GM18909 (cell line): ENCODE data around the gene RCC1.
"Not testable (repeated sequence)": the region's sequence is repeated elsewhere in the genome, so short reads cannot be mapped to it uniquely, and the experiment has no call there.

Experiments used
- ATAC-seq: cut with Tn5 transposase; IDR thresholded peaks from one replicate; pipeline ENCODE4 v1.9.1; 2021; ENCODE audit warnings: mild to moderate bottlenecking; ENCODE audit not compliant: unreplicated experiment, poor library complexity

The RCC1 gene, protein sequence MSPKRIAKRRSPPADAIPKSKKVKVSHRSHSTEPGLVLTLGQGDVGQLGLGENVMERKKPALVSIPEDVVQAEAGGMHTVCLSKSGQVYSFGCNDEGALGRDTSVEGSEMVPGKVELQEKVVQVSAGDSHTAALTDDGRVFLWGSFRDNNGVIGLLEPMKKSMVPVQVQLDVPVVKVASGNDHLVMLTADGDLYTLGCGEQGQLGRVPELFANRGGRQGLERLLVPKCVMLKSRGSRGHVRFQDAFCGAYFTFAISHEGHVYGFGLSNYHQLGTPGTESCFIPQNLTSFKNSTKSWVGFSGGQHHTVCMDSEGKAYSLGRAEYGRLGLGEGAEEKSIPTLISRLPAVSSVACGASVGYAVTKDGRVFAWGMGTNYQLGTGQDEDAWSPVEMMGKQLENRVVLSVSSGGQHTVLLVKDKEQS

GRCh38 chr1:28505406-28506187, at the start of gene RCC1:
RCC1 (plus strand) TSS chr1:28506043; CDS start chr1:28529867, 23,824 bp downstream.
- ATAC-seq = peak; percentile 76

DNA sequence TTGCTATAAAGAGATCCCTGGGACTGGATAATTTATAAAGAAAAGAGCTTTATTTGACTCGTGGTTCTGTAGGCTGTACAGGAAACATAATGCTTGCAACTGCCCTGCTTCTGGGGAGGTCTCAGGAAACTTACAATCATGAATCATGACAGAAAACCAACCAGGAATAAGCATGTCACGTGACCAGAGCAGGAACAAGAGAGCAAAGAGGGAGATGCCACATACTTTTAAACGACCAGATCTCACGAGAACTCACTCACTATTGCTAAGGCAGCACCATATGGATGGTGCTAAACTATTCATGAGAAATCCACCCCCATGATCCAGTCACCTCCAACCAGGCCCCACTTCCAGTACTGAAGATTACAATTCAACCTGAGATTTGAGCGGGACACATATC, 49.8 kb upstream of the RCC1 start:
- no peak for ATAC-seq

DNA sequence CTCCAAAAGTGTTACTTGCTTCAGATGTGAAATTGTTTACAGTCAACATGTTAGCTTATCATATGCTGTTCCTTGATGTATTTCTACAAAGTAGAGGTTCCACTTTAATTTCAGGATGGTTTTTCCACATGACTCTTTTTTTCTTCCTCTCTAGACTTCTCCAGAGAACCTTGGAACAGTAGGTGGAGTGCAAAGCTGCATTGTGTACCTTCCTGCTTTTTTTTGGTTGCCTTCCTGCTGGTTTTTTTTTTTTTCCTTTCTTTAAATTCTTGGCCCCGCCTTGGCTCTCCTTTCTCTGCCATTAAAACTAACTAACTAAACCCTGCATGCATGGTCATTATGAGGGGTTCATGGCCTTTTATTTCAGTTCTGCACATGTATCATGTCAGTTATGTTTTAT, 48.2 kb upstream of the RCC1 start:
- no peak for ATAC-seq

DNA sequence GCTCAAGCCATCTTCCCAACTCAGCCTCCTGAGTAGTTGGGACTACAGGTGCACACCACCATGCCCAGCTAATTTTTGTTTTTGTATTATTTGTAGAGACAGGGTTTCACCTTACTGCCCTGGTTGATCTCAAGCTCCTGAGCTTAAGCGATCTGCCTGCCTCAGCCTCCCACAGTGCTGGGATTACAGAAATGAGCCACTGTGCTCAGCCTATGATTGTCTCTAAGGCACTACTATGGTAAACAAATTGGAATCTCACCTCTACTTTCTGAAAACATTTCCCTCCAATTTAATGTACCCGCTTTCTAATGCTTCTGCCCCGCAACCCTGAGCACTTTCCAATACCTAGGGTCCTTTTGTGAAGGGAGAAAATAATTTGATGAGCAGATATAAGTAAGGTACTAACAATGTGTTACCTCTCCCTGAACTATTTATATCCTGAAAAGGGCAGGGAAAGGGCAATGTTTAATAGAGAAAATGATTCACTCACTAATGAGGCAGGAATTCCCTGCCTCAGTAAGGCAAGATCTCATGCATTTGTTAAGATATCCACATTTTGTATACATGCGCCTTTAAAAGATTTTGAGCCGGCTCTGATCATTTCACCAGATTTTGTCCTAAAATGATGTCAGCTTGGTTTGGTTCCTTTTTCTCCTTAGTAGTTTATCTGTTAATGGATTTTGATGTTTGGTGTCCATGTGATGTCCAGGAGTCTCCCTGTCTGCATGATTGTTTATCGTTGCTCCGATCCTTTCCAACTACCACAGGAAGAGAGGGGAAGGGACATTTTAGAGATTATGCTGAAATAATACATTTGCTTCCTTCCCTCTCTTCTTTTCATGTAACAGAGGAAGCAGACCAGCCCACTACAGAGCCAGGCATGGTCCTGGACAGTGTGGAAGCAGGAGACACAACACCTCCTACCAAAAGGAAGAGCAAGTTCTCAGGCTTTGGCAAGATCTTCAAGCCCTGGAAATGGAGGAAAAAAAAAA, 47.3 kb upstream of the RCC1 start:
- ATAC-seq = no peak

- no peak for ATAC-seq
Observed at GRCh38 chr1:28466226-28466778, 39.5 kb upstream of the RCC1 start.

DNA sequence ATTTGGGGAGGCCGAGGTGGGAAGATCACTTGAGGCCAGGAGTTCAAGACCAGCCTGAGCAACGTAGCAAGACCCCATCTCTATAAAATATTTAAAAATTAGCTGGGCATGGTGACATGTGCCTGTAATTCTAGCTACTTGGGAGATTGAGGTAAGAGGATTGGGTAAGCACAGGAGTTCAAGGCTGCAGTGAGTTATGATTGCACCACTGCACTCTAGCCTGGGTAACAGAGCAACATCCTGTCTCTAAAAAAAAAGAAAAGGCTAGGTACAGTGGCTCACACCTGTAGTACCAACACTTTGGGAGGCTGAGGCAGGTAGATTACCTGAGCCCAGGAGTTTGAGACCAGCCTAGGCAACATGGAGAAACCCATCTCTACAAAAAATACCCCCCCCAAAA, 35.7 kb upstream of the RCC1 start:
- no peak for ATAC-seq

- ATAC-seq = not testable (repeated sequence)
Observed at GRCh38 chr1:28479497-28479896, 26.3 kb upstream of the RCC1 start.

- ATAC-seq = no peak
Observed at GRCh38 chr1:28480308-28480707, 25.5 kb upstream of the RCC1 start.

- ATAC-seq = no peak
Observed at GRCh38 chr1:28482138-28482537, 23.7 kb upstream of the RCC1 start.

DNA sequence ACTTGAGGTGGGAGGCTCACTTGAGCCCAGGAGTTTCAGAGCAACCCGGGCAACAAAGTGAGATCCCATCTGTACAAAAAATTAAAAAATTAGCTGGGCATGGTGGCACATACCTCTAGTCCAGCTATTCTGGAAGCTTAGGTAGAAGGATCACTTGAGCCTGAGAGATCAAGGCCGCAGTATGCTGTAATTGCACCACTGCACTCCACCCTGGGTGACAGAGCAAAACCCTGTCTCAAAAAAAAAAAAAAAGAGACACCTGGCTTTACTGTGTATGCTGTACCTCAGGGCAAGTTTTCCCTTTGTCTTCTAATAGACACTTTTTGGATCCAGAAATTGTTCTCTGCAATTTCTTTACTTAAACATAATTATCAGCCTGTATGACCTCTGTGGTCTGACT, 23.1 kb upstream of the RCC1 start:
- ATAC-seq = no peak

GRCh38 chr1:28494737-28495136, 11.1 kb upstream of the RCC1 start:
- ATAC-seq = no peak

GRCh38 chr1:28499553-28499952, 6.3 kb upstream of the RCC1 start:
- ATAC-seq = no peak

DNA sequence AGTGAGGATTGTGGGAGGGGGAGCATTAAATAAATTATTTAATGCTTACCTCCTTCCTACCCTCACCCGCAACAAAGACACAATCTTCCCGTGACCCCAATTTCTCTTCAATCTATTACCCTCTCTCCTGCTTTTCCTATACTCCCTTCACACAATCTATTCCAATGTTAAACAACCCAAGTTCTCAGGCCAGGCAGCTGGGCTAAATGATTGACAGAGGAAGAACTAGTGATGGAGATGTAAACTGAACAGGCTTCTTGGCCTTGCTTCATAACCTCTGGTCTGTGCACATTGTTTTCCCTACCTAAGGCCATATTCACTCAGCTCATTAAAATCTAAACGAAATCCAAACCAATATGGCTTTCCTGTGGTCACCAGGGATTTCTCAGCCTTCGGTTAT, 3.9 kb upstream of the RCC1 start:
- ATAC-seq = no peak

DNA sequence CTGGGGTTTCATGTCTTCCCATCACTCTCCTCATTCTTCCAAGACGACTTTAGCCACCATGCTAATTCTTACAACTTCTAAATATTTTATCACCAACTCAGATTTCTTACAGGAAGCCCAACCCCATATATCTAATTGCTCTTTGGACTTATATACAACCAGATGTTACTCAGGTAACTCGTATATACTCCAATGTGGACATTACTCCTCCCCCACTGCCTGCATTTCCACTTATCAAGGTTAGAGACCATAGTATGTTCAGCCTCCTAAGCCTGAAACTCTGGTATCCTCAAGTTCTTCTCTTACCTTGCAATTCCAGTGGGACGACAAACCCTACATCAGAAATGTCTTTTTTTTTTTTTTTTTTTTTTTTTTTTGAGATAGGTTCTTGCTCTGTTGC, 2.7 kb upstream of the RCC1 start:
- no peak for ATAC-seq

DNA sequence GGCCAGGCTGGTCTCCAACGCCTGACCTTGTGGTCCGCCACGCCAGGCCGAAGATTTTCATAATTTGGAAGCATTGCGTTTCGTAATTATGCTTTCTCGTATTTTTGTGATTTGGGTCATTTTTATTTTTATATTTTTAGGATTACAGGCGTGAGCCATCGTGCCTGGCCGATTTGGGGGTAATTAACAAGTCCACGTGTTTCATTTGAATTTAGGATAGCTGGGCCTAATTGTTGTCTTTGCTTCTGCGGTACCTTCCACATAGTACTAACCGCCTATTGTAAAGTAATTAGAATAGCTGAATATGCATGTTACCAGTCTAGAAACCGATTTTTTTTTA, 1.0 kb downstream of the RCC1 start:
- ATAC-seq = no peak

DNA sequence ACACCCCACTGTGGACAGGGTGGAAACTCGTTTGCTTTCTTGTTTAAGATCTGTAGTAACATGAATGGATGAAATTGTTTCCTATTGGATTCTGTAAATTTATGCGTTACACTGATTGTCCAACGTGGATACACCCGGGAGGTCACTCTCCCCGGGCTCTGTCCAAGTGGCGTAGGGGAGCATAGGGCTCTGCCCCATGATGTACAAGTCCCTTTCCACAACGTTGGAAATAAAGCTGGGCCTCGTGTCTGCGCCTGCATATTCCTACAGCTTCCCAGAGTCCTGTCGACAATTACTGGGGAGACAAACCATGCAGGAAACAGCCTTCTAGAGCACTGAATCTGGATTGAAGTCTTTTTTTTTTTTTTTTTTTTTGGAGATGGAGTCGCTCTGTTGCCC, 1.4 kb downstream of the RCC1 start:
- ATAC-seq = no peak

DNA sequence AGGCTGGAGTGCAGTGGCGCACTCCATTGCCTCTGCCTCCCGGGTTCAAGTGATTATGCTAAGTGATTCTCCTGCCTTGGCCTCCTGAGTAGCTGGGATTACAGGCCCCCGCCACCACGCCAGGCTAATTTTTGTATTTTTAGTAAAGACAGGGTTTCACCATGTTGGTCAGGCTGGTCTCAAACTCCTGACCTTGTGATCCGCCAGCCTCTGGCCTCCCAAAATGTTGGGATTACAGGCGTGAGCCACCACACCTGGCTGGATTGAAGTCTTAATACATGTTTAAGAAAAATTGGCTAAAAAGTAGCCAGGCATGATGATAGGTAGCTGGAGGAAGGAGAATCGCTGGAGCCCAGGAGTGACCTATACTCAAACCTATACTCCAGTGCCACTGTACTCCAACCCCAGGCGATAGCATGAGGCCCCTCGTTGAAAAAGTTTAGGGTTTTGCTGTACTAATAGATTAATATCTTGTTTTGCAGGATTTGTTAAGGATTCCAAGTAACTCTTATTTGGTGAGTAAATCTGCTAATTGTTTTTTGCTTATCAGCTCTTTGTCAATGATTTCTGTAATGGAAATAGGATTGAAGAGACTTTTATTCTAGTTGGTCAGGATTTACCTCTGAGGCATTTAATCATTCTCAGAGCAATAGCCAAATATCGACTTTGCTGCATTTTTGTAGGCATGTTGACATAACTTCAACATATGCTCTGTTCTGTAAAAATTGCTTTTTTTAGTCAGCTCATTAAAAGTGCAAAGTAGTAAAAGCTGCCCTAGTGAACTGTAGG, 2.0 kb downstream of the RCC1 start:
- ATAC-seq = no peak

- no peak for ATAC-seq
Observed at GRCh38 chr1:28508435-28508754, 2.6 kb downstream of the RCC1 start.

DNA sequence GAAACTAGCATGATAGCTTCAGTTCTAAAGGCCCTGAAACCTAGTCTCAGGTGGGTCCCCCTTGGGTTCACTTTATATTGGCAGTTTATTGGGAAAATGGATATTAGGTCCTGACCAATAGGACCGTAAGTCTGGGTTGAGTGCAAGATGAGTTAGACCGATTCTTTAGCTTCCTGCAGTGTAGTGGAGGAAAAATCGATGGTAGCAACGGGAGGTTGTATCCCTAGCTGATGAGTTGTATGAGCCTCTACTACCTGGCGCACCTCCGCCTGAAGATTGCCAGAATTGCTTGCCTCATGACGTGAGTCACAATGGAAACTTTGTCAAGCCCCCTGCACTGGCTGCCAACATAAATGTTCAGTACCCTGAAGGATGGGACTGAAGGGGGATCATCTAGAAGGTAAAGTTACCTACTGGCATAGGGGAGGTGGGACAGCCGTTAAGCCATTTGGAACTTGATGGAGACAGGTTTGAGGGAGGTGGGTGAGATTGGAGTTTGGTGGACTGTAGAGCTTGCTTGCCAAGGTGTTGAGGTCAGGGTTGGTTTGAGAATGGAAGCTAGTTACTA, 3.9 kb downstream of the RCC1 start:
- no peak for ATAC-seq
